ENCODE data around the gene NAALADL2.

DNA sequence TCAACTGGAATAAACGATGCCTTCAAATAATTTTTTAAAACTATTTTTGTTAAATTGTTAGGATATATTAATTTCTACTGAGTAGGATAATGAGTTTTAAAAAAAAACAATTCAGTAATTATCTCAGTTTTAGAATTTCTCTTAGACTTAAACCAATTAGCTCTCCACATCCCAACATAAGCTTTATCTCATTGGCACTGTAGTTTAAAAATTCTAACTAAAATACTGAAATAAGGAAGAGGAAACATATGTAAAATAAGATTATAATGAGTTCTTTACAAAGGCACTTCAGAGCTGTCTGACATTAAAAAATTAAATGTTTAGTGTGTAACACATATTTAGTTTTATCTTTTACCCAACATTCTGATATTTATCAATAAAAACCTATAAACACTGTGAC, 558.3 kb downstream of the NAALADL2 start:
- TF ChIP-seq CTCF (IDR thresholded peaks at IDR 0.05; ENCODE audit: poor library complexity) (no peak), EZH2 (IDR thresholded peaks at IDR 0.05; ENCODE audit: borderline replicate concordance) (no peak), EZH2phosphoT487 (IDR thresholded peaks at IDR 0.05; ENCODE audit: low read depth, severe bottlenecking, unreplicated experiment) (no peak)

Measured in hepatocyte (in vitro differentiated cells).